NCI-H510A (cell line): ENCODE measurements around the gene SEMA5A.
A peak's percentile ranks its signal among the peaks of the same experiment; 100 is the strongest.

ENCODE experiments used
- DNase-seq: peaks from one replicate; lab custom pipeline; 2025; lab: John Stamatoyannopoulos, UW

Gene SEMA5A

DNA sequence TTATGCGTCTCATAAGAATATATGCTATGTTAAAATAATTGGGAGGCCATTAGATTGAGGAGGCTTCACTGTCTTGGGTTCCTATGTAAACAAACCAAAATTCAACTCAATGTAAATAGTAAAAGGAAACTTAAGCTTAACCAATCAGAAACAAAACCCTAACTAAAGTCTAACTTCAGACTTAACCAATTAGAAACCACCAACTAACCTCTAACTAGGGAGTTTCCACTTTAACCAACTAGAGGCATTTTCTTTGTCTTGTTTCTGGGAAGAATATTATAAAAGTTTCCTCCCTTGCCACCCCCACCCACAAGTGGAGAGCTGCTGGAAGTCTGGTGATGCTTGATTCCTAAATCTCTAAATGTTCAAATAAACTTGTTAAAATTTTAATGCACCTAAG, 214.5 kb downstream of the SEMA5A start:
- DNase-seq, result no peak

DNA sequence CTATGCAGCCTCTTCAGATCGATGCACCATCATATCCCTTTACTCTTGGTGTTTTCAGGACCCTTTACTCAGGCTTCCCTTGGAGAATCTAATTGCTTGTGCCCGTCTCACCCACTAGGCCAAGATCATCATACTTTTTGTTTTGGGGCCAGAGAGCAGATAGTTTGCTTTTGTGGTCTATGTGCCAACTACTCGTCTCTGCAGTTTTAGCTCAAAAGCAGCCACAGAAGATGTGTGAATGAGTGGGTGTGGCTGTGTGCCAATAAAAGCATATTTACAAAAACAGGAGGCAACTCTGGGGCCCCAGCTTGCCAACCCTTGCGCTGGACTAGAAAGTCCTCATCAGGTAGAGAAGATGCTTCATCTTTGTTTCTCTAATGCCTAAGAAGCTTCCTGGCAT, 216.8 kb downstream of the SEMA5A start:
- DNase-seq, result no peak

DNA sequence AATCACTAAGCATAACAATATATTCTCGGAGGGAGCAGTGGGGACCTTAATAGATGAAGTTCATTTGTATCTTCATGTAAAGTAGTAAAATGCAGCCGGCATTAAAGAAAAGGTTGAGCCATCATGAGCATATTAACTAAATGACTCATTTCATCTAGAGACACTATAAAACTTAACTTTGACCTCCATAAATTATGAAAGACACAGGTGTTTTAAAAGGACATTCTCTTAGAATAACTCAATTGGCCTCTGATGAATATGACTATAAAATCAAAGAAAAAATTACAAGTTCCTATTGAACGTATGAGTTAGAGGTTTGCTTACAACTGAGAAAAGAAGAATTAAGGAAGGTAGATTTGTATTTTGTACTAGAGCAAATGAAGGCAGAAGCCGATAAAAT, 220.3 kb downstream of the SEMA5A start:
- DNase-seq, result no peak

DNA sequence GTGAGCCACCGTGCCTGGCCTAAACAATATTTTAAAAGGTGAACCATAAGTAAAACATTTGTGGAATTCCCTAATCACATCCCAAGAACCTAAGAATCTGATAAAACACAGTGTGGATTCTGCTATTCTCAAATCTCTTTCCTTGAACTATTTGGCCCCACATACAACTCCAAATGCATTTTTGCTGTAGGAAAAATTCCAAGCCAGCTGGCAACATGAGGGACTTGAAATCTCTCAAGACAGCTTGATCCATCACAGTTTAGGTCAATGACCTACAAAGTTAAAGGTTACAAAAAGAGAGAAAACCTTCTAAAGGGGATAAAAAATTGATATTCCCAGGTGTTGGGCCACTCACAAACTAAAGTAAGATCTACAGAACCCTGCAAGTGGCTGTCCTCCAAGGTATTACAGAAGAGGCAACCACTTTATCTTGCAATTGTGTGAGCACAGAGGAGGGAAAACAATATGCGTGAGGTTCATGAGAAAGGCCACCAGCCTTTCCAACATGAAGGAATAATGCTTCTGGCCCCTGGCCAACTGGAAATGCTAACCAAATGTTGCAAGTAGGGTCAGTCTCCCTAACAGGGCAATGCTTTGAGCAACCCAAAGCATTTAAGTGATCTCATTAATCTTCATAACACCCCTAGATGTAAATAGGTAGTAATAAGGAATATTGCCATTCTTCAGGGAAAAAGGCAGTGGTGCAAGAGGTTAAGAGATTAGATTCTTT, 221.4 kb downstream of the SEMA5A start:
- no peak for DNase-seq

DNA sequence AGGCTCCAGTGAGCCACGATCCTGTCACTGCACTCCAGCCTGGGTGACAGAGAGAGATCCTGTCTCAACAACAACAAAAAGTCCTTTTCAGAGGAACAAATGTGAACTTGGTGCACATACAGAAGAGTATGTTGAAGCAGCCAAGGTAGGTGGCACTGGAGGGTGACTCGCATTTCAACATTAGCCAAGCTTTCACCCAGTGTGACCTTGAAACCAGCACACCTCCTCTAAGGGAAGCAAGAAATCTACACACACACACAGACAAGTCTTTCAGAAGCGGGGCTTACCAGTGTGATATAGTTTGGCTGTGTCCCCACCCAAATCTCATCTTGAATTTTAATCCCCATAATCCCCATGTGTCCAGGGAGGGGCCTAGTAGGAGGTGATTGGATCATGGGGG, 225.2 kb downstream of the SEMA5A start:
- no peak for DNase-seq

DNA sequence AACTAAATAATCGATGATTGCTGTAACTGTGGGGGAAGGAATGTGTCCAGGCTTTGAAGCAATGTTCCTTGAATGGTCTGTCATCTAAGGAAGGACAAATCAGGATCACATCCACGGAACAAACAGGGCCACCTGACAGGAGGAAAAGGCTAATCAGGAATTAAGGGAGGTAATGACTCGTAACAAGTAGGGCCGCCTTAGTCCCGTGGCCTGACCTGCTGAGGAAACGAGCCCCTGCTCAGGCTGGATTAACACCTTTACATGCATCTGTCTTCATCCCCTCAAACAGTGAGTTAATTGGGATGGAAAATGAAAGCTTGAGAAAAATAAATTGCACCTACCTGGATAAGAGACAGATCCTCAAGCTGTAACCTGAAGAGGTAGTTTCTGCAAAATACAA, 227.8 kb downstream of the SEMA5A start:
- DNase-seq, result no peak

DNA sequence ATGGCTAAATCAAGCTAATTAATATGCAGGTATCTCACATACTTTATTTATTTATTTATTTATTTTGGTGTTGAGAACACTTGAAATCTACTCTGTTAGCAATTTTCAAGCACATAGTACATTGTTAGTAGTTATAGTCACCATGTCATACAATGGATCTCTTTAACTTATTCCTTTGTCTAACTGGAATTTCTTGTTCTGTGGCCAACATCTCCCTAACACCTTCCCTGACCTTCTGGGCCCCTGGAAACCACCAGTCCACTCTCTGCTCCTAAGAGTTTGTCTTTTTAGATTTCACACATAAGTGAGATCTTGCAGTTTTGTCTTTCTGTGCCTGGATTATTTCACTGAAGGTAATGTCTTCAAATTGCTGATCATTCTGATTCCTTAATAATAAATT, 229.1 kb downstream of the SEMA5A start:
- DNase-seq, result peak; percentile 31

DNA sequence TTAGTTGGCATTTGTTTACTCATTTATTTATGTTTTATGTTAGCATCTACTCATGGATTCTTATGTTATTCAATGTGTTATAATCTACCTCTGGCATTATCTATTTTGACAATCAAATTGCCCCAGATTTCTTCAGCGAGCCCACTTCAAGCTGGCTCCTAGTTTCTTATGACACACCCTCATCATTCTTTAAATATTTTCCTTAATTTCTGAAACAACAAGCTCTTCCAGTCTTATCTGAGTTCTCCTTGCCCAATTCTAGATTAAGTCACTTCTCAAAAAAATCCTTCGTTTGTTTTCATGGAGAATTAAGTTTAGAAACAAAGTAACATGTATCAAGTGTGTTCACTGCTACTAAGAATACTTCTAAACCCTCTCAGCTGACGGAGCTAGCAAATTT, 229.8 kb downstream of the SEMA5A start:
- DNase-seq, result no peak

DNA sequence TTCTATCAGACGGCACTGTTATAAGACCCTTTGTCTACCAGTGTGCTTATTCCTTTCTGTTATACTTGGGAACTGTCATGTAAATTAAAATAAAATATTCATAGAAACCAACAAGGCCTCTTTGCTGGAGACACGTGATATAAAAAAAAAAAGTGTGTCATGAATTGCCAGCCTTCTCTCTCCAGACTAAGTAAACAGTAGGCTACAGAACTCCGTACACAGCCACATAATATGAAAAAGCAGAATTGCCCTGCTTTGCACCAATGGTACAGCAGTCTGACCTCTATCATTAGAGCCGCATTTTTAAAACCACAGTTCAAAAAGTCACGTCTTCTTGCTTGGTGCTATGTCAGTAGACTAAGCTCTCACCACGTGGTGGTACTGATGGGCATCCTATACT, 231.3 kb downstream of the SEMA5A start:
- no peak for DNase-seq

DNA sequence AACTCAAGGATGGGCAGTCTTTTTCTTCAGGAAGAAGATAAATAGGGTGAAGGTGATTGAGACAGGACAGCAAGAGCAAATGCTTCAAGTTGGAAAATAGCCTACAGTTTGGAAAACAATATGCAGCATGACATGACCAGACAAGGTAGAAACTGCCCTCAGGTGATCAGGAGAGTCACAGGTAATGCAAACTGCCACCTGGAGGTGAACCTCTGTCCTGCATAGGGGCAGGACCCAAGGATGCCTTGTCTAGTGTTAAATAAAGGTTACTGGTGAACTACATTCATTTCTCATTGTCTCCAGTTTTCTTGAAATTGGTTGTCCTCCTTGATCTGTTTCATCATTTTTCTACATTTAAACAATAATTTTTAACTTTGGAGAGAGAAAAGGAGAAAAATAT, 232.1 kb downstream of the SEMA5A start:
- no peak for DNase-seq

DNA sequence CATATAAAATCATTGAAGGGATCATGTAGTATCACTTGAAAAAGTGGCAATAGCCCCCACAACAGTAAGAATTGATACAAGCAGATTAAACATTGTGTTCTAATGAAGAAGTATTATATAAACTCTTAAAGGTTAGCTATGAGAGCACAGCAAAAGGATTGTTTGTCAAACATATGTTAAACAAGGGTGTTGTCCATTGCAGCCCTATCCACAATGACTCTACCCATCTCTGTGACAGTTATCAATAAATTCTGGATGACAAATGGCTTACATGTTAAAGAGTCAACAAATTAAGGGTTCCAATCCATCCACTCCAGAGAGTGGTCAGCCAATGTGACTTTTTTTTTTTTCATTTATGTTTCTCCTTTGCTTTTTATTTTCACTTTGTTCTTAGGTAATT, 238.7 kb downstream of the SEMA5A start:
- no peak for DNase-seq

DNA sequence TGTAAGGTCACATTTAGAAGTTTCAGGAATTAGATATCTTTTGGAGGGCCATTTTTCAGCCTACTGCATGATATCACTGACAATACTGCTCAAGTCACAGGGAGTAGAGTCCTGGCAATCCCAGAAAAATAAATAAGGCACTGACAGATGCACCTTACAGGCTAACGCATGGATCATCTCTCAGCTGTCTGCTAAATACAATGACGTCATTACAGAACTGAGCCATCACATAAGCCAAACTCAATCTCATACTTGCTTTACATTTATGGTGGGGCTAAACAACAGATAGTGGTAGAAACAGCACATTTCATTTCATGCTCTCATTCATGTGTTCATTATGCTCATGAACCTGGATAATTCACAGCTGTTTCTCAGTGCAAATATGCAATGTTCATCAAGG, 243.7 kb downstream of the SEMA5A start:
- no peak for DNase-seq

DNA sequence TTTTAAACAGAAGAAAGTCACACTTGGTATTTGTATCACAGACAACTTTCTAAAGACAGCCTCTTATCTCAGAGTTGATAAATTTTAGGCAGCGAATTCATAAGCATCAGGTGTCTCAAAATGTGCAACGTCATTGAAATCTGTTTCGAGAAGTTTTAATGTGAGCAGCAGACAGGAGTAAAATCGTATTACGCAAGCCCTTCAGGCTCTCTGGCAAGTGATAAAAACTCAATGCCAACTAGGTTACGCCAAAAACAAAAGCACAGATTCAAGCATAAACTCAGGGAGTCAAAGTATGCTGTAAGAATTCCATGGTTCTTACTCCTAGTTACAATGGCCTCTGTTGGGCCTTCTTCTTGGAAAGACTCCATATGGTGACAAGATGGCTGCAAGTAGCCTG, 244.7 kb downstream of the SEMA5A start:
- DNase-seq, result no peak

DNA sequence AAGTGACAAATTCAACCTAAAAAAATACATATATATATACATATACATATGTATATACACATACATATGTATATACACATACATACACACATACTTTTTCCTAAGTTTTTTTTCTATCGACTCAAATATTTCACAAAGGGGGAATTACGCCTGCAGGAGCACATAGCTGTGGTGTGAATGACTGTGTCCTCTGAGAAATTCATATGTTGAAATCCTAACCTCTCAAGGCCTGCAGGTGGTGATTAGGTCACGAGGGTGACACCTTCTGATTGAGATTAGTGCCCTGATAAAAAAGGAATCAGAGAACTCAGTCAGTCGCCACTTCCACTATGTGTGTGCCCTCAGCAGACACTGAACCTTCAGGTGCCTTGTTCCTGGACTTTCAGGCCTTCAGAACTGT, 248.7 kb downstream of the SEMA5A start:
- no peak for DNase-seq

DNA sequence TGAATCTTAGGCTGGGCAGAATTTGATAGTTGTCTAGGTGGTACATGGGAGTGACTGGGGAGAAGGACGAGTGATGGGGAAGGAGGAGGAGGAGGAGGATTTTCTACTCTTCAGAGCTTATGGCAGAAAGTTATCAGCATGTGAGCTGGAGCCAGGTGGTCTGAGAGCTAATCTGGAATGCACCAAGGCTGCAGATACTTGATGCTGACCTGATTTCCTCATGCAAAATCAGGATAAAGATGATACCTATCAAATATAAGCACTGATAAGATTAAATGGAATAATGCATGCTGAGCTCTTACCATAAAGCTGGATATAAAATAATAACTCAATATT, 250.4 kb downstream of the SEMA5A start:
- no peak for DNase-seq

DNA sequence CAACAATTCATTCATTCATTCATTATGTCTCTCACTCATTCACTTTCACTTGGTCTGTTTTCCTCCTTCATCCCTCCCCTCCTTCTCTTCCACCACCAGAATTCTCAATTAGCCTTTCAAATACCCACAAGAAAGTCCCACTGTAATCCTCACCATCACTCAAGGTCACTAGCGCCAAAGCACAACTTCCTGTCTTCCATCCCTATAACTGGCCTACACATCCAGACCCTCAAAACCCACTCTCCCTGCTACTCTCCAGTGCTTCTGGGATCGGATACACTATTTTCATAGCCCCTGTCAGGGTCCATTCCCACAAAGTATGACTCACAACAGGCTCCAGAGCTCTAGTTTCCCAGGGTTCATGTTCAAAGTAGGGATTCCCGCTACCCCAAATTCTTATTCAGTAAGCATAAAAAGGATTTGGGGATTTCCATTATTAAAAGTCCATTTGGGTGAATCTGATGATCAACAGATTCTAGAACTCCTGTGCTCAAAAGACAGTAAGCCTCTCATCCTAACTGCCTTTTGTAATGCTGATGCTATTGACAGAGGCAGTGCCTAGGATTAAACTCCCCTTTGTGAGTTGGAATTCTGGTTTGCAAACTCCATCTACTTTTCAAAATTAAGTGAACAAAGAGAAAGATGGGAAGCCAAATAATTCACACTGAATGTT, 250.9 kb downstream of the SEMA5A start:
- DNase-seq, result no peak

DNA sequence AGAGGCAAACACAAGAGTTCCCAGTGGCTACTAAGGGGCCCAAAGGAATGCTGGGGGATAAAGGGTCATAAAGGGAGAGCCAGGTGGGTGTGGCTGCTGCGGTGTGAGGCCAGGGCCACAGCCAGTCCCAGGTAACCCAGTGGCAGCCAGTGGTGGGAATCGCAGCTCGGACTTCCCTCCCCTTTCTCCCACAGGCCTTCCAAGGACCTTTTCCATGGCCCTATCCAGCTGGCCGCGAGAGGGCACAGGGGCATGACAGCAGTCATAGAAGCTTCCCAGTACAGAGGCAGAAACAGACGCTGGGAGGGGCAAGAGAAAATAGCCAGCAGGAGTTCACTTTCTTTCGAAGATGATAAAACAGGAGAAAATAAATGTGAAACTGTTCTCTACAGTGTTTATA, 257.6 kb downstream of the SEMA5A start:
- DNase-seq, result no peak

DNA sequence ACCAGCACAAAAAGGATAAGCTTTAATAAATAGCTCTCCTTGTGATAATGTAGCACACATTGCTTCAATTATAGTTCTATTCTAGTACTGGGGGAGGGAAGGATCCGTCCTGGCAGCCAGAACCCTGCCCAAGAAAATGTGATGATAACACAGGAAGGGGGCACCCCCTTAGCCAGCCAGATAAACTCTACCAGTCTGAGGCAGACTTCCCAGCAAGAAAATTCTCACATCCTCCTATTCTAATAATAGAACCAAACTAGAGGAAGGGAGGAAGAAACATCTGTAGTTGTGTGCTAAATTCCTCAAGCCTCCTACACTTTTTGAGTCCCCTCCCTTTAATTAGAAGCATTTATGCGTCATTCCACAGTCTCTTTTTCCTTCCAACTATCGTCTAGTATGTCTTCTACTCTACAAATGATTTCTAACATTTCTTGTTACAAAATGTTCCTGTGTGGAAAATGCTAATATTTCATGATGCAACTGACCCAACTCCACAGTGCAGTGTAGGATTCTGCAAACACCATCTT, 261.0 kb downstream of the SEMA5A start:
- DNase-seq, result no peak

DNA sequence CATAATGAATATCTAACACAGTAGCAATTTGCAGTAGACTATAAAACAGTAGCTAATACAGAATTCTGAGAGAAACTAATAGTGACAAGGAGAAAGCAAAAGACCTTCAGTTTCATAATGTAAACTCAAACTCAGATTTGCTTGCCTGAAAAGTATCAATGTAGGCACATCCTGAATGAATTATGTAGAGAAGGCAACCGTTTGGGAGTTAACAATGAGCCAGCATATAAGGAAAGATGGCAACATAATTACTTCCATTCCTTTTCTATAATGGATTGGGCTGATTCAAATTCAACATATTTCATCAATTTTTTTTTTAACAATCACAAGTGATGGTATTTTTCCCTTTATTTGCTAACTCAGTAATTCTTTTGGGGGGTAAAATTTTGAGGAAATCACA, 261.6 kb downstream of the SEMA5A start:
- no peak for DNase-seq

DNA sequence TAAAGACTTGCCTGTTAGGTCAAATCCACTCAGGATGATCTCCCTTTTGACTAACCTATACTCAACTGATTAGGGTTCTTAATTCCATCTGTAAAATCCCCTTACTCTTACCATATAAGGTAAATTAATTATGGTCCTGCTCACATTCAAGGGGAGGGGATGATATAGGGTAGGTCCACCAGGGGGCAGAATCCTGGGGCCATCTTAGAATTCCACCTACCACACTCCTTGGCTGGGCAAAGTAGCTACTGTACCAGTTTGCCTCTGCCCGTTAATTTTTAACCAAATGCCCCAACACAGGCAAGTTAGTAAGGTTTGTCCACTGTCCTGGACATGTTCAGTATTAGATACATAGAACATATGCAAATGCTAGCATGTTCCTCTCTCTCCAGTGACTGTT, 262.4 kb downstream of the SEMA5A start:
- no peak for DNase-seq

DNA sequence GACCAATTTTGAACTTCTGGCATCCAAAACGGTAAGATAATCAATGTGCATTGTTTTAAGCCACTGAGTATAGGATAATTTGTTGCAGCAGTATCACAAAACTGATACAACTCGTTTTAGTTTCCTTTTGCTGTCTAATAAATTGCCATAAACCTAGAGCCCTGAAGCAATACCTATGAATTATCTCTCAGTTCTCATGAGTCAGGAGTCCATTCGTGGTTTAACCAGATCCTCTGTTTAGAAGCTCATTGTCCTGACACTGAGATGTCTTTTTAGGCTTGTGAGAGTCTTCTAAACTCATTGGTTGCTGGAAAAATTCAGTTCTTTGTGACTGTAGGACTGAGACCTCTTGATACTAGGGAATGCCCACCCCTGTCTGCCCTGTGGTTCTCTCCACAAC, 262.9 kb downstream of the SEMA5A start:
- no peak for DNase-seq

DNA sequence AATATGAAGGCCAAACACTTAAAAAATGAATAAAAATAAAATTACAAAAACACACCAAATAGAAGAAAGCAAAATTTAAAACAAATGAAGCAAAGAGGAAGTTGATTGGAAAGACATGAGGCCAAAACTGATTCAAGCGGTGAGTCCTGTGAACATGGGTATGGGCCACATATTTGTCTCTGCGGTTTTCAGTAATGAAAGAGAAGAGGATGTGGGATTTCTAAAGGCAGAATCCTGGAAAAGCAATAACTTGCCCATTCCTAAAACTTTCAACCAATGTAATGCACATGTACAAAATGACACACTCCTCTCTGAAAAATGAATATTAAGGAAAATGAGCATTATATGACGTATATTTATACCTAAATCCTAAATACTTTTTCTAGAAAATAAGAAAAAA, 263.7 kb downstream of the SEMA5A start:
- no peak for DNase-seq

DNA sequence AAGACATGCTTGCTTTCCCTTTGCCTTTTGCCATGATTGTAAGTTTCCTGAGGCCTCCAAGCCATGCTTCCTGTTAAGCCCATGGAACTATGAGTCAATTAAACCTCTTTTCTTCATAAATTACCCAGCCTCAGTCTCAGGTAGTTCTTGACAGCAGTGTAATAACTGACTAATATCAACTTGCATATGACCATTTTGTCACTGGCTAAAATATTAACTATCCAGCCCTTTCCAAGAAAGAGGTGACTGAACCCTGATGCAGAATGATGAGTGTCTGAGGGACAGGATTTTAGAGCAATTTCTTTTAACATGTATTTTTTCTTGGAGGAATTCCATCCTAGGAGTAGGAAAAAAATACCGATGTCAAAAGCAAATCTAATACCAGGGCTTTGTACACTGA, 266.1 kb downstream of the SEMA5A start:
- DNase-seq, result no peak
